ENCODE data around the gene CDH12. TPM values are rescaled to one million over a fixed set of nuclear protein-coding genes. Genes with fewer than 3 reads are reported as not detected.
"Not testable (repeated sequence)": the region's sequence is repeated elsewhere in the genome, so short reads cannot be mapped to it uniquely, and the experiment has no call there.

The CDH12 gene
- total RNA-seq, 1 donor from 2014 or later: not detected

- not testable (repeated sequence) for DNase-seq (ENCODE audit: low read depth)
Observed at GRCh38 chr5:22774214-22774613, 78.9 kb downstream of the CDH12 start.

DNA sequence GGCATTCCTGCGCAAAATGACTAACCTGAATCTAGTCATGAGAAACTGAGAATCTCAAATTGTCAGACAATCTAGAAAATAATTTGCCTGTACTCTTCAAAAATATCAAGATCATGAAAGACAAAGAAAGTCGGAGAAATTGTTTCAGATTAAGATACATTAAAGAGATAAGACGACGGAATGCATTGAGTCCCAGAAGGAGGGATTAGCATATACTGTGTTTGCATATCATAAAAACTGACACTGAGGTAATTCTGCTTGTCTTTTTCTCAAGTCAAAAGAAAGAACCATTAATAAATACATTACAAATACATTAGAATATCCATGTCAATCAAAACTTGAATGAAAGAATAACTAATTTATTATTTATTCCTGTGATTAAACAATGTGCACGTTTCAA is 88.4 kb downstream of the CDH12 start:
- no peak for DNase-seq (ENCODE audit: low read depth)

- DNase-seq (ENCODE audit: low read depth): no peak
Observed at GRCh38 chr5:22757776-22758175, 95.4 kb downstream of the CDH12 start.

GRCh38 chr5:22754155-22754554 is 99.0 kb downstream of the CDH12 start:
- DNase-seq (ENCODE audit: low read depth): no peak

- DNase-seq (ENCODE audit: low read depth): no peak
Observed at GRCh38 chr5:22751536-22751935, 101.6 kb downstream of the CDH12 start.

GRCh38 chr5:22736443-22737003 is 116.6 kb downstream of the CDH12 start:
- DNase-seq (ENCODE audit: low read depth): no peak

- no peak for DNase-seq (ENCODE audit: low read depth)
Observed at GRCh38 chr5:22734907-22735306, 118.2 kb downstream of the CDH12 start.

DNA sequence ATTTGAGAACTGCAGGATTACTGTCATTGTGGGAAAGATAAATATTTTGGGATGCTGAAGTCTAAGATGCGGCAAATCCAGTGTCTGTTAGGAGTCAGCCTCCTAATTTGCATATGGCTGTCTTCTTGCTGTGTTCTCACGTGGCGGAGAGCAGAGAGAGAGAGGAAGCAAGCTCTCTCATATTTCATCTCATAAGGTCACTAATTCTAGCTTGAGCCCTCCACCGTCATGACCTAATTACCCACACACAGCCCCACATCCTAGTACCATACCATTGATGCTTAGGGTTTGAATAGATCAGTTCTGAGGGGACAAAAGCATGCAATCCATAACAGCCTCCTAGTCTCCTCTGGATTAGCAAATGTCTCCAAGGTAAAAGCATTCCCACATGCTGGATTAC is 124.5 kb downstream of the CDH12 start:
- DNase-seq (ENCODE audit: low read depth): no peak

DNA sequence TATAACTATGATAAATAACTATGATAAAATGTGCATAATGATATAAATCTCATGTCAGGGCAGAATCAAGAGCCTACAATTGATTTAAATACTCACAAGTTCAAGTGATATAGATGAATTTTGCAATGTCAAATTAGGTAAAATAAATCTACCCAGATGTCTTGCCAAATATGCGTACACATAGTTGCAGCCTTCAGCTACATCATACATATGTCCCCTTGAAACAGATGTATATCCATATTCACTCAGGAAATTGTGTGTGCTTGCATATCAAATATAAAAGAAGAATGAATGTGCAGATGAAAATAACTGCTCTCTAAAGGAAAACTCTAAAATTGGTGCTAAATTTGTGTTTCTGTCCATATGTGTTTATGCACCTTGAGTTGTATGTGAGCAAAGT is 130.7 kb downstream of the CDH12 start:
- no peak for DNase-seq (ENCODE audit: low read depth)

- no peak for DNase-seq (ENCODE audit: low read depth)
Observed at GRCh38 chr5:22722056-22722455, 131.1 kb downstream of the CDH12 start.

GRCh38 chr5:22719842-22720241 is 133.3 kb downstream of the CDH12 start:
- DNase-seq (ENCODE audit: low read depth): no peak

- no peak for DNase-seq (ENCODE audit: low read depth)
Observed at GRCh38 chr5:22710660-22711059, 142.5 kb downstream of the CDH12 start.

- DNase-seq (ENCODE audit: low read depth): no peak
Observed at GRCh38 chr5:22709743-22710142, 143.4 kb downstream of the CDH12 start.

- DNase-seq (ENCODE audit: low read depth): no peak
Observed at GRCh38 chr5:22708770-22709328, 144.3 kb downstream of the CDH12 start.

DNA sequence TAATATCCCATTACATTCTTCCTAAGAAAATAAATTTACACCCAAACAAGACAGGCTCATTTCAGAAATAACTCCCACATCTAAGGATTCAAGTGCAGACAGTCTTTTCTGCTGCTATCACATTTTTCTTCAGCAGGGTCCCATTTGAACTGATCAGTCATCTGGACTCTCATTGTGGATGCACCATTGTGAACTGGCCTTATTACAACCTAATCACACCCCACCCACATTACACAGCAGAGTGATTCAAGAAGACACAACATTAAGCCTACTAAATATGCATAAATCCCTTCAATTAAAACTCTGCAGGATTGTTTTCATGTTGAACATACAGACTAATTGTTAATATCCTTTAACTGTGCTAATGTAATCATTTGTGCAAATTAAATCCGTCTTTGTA is 146.2 kb downstream of the CDH12 start:
- no peak for DNase-seq (ENCODE audit: low read depth)

DNA sequence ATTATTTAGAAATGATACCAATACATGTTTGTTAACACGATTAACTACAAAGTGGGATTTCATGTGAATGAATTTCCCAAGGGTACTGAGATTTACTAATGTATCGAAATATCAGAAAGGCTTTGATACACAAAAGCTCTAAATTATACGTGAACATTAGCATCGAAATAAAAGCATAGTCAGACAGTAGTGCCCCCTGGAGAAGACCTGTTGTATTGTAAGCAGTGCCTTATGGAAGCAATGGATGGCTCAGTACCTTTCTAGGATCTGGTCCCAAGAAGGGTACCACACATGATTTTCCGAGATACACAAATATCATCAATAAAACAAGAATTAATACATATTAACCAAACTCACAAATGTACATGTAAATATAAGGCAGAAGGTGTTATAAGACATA is 153.8 kb downstream of the CDH12 start:
- no peak for DNase-seq (ENCODE audit: low read depth)

- no peak for DNase-seq (ENCODE audit: low read depth)
Observed at GRCh38 chr5:22693121-22693520, 160.0 kb downstream of the CDH12 start.

- DNase-seq (ENCODE audit: low read depth): no peak
Observed at GRCh38 chr5:22683050-22683449, 170.1 kb downstream of the CDH12 start.

GRCh38 chr5:22678886-22679285 is 174.3 kb downstream of the CDH12 start:
- DNase-seq (ENCODE audit: low read depth): no peak

DNA sequence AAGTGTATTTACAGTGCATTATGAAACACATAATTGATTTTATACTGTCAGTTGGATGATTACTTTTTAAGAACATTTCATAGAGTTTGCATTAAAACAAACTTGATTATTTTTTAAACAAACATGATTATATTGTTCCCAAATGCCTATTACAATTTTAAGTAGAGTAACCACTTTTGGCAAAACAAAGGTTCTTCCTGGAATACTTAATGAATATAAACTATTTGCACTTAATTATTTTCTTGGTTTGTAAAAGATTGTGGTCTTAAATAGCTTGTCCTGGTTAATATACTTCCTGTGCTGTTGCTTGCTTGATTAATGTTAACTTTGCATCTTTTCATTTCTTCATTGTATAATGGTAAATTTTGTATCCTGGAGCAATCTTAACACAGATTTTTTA is 180.0 kb downstream of the CDH12 start:
- no peak for DNase-seq (ENCODE audit: low read depth)

DNA sequence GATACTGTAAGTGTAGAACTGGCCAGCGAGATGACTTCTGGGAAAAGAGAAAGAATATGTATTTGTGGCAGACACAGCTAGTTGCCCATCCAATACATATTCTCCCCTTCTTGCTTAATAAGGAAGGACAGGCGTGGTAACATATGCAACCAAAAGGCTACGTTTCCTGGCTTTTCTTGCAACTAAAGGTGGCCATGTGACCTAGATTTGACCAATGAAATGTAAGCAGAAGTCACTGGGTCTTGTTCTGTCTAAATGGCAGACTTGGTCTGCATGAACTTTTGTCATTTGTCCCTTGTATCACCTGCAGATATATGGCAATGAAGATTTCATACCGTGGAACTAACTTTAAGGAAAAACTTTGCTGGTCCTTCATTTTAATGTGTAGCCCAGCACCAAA is 183.8 kb downstream of the CDH12 start:
- no peak for DNase-seq (ENCODE audit: low read depth)

GRCh38 chr5:22665801-22666200 is 187.3 kb downstream of the CDH12 start:
- DNase-seq (ENCODE audit: low read depth): no peak

GRCh38 chr5:22663134-22663533 is 190.0 kb downstream of the CDH12 start:
- DNase-seq (ENCODE audit: low read depth): no peak

GRCh38 chr5:22662391-22662790 is 190.8 kb downstream of the CDH12 start:
- DNase-seq (ENCODE audit: low read depth): no peak

Measured in myocyte (in vitro differentiated cells).